Pulmonary artery endothelial cell (primary cell): ENCODE results near the gene HEY2. TPM values are rescaled to one million over a fixed set of nuclear protein-coding genes. Genes with fewer than 3 reads are reported as not detected.
"Not testable (repeated sequence)": the region's sequence is repeated elsewhere in the genome, so short reads cannot be mapped to it uniquely, and the experiment has no call there.

Source experiments
- DNase-seq: peaks from one replicate; pipeline ENCODE4 v3.0.0-alpha.2; 2011; ENCODE audit warnings: low read depth, low spot score
- total RNA-seq: library from RNA; depleted of rRNA; stranded (reverse); fragments of >200 nt; gene quantifications from 2 replicates; pipeline ENCODE4 v1.2.3, GENCODE V29; 2014

Gene HEY2
- total RNA-seq, 1 donor from 2014 or later = 2.8 TPM

DNA sequence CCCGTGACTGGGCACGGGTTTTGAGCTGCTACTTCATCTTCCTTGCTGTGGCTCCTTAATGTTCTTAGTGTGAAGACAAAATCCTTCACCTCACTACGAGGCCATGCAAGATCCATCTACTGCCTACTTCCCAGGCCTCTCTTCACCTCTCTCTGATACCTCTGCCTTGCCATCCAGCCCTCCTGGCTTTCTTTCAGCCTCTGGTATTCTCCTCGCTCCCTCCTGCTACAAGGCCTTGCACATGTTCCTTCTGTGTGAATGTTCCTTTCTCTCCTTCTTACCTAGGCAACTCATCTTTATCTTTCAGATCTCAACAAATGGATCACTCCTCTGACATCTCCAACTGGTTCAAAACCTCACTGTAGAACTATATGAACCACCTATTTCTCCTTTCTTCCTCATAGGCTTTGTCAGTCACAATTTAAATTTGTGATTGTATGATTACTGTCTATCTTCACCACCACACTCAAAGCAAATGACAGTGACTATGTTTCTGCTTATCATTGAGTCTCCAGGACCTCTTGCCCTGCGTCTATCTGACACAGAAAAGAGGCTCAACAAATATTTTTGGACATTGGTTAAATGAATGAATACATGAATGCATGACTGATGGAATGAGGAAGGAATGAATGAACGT, 19.8 kb downstream of the HEY2 start:
- no peak for DNase-seq

DNA sequence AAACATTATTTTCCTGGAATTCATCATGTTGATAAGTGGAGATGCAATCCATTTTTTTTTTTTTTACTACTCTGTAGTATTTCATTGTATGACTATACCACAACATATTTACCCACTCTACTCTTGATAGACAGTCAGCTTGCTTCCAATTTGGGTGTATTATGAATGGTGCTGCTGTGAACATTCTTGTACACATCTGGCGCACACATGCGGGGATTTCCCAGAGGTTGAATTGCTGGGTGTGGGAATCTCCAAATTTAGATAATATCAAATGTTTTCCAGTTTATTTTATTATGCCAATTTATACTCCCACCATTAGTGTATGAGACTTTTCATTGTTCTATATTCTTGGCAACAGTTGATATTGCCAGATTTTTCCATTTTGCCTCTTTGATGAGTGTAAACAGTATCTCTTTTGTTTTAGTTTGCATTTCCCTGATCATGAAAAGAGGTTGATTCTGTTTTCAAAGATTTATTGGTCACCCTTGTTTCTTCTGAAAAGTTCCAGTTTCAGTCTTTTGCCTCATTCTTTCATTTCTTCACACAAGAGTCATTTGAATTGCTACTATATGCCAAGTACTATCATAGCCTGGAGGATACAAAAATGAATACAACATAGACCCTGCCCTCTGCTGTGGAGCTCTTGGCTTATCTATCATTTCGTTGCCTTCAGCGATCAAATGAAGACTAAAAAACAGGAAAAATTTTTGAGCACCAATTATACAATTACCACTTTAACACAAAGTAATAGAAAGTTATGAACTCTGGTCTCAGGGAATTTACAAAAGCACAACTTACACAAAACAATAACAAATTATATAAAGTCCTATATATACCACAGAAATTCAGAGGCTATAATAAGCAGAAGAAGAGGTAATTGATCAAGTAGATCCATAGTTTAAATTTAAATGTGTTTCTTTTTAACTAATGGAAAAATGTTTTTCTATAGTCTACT, 24.2 kb downstream of the HEY2 start:
- no peak for DNase-seq

DNA sequence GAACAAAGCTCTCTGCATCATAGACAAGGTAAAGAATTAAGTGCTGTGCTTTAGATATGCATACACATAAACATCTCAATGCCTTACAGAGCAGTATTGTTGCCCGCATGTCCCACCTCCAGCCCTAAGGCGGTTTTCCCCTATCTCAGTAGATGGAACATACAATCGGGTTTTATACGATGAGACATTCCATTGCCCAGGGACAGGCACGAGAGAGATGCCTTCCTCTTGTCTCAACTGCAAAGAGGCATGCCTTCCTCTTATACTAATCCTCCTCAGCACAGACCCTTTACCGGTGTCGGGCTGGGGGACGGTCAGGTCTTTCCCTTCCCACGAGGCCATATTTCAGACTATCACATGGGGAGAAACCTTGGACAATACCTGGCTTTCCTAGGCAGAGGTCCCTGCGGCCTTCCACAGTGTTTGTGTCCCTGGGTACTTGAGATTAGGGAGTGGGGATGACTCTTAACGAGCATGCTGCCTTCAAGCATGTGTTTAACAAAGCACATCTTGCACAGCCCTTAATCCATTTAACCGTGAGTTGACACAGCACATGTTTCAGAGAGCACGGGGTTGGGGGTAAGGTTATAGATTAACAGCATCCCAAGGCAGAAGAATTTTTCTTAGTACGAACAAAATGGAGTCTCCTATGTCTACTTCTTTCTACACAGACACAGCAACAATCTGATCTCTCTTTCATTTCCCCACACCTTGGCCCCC, 26.8 kb downstream of the HEY2 start:
- not testable (repeated sequence) for DNase-seq

DNA sequence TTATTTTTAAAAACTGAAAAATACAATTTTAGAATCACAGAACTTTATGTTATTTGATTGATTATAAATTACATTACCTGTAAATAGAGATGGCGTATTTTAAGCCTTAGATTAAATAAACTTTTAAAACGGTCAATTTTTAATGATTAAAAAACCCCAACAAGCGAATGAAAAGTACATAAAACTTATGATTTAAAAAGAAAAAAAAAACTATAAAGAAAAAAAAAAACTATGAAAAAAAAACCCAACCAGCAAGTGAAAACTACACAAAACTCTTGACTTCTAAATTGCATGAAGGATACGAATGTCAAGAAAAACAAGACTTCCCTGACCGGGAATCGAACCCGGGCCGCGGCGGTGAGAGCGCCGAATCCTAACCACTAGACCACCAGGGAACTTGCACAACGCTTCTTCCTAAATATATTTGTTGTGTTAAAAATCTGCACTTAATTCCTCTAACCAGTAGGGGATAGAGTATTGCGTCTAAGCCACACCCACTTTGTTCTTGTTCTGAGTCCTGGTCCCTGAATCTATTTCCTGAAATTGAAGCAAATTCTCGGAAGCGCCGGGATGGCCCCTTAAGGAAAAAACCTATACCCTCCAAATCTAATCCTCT, 30.6 kb downstream of the HEY2 start:
- peak; percentile 80 for DNase-seq

DNA sequence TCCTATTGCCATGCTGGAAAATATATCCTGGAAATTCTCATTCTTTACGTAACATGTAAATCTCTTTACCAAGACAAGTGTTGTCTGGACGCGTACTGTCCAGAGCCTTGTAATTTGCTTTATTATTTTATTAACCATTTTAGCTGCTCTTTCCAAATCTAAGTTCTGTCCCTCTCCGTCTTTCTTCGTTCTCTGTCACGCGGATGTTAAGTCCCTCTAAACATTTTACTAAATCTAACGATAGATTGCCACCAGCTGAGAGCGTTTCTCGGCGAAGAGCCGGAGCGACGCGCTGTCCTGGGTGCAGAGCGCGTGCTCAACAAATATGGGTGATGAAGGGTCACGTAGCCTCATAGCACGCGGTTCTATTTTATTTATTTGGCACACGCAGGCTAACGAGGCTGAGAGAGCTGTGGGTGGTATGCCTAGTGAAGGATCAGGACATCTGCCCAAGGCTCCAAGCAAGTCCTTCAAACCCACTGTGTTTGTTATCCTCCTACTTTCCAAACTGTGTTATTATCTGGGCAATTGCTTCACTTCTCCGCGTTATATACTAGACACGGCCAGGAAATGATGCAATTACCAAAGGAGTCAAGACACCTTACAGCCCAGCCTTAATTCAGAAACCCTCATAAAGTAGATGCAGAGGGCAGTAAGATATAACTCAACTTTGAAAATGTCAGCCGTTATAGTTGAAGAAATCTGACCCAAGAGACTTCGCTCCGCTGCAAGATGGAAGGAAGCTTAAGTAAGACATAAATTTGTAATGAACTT, 31.3 kb downstream of the HEY2 start:
- DNase-seq = no peak

DNA sequence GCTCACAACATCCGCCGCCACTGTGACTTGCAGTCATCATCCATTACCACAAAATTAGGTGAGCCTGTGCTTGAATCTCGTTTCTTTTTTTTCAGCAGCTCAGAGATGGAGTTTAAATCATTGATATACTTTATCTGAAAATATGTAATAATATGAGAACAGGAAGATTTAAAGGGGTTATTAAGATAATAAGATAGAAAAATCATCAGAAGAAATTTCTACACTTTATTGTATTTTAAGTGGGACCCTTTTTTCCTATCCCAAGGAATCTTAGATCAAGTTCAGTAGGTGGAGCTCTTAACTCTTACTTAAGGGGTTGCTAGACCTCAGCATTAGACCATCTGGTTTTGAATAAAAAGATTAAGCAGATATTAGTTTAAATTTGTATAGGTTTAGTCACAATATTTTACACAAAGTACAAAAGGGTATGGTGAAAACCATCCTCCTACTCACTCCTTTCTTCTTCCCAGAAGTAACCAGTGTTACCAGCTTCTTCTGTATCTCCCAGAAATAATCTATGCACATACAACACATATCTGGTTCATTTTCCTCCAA, 32.0 kb downstream of the HEY2 start:
- no peak for DNase-seq

DNA sequence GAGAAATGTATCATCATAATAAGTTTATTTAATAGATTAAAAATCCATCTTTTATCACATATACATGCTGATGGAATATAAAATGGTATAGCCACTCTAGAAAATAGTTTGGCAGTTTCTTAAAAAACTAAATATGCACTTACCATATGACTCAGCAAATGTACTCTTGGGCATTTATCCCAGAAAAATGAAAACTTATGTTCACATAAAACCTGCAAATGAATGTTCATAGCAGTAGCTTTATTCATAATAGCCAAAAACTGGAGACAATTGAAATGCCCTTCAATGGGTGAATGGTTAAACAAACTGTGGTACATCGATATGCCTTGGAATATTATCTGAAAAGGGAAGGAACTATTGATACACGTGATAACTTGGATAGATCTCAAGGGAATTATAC, 34.9 kb downstream of the HEY2 start:
- DNase-seq = no peak

DNA sequence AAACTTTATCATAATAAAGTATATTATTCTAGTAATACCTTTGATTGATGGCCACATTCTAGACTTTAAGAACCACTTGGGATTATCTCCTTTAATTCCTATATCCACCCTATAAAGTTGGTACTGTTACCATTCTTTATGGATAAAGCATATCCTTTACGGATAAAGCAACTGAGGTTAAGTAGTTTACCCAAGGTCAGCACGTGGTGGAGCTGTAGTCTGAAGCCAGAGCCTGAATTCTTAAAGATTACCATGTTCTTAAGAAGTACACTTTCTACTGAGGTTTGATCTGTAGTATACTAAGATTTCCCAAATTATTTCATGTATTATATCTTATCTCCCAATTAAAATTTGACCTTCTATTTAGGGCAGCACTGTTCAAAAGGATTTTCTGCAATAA, 38.4 kb downstream of the HEY2 start:
- no peak for DNase-seq

DNA sequence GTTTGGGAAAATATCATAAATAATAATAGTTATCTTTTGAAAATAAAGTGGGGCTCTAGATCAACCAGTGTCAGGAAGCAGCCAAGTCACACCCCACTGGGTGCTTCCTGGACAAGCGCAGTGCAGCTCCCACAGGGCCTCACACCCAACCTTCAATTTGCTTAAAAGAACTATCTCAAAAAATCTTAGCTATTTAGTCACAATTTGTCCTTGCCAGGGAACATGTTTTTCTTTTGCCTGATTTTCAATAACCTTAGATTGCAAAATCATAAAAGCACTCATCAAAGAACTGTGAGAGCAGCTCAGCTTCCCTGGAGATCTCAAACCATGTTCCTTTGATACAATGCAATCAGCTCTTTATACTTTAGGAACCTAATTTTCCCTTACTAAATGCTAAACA, 39.7 kb downstream of the HEY2 start:
- no peak for DNase-seq

DNA sequence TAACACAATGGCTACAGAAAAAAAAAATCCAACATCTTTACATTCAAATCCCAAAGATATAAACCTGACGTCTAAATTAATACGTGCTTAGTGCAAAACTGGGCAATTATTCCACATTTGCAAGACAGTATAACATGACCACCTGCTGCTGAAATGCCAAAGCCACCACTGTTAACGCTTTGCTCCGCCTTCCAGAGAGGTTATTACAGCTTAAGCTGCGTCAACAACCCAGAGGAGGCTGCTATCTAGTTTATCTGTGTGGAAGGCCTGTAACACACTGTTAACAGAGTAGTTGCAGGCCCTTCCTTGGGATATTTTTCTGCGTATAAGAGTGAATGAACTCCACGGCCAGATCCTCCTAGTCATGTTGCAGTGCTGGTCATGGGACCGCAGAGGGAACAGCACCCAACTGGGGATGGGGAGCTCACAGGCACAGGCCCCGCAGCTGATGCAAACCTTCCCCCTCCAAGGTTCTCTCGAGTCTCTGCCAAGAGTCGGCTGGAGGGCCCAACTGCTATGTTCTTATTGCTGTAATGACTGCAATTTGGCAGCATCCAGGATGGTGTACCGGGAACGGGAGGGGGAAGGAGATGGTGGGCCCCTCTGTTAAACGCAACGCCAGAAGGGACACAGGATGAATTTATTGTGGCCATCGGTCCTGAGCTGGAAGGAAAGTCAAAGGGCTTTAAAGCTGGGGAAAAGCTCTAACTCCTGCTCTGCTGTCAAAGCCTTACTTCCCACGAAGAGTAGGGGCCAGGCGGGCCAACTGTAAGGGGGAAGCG, 40.3 kb downstream of the HEY2 start:
- DNase-seq = no peak

DNA sequence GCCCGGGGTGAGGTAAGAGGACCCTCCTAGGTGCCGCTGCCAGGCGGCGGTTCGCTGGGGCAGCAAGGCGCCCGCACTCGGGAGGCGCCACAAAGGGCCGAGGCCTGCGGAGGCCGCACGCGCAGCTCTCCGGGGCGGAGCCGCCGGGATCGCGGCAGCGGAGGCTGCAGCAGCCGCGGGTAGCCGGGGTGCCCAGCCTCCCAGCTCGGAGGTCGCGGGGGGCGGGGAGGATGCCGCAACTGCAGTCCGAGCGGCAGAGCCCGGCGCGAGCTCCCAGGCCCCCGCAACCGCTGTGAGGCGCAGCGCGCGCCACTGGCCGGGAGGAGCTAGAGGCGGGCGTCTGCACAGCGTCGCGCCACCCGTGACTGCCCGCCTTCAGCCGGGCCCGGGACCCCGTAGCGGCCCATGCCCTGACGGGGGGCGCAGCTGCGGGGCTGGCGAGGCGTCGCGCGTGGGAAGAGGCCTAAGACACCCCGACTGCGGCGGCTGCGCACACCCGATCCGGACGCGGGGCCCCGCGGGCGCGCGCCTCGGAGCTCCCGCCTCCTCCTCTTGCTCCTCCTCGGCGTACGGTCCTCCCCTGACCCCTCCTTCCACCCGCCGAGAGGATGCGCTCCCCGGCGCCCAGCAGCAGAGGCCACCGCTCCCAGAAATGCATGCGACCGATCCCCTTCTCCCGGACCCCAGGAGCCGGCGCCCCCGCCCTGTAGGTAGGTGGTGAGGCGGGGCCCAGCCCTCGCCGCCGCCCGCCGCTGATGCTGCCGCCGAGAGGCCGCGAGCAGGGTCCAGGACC, 41.1 kb downstream of the HEY2 start, which contains the start of gene NCOA7:
NCOA7 (plus strand) TSS at position 603 of the 793 bp plus-strand sequence. CDS start 24,395 bp downstream, outside the sequence.
- DNase-seq = no peak

DNA sequence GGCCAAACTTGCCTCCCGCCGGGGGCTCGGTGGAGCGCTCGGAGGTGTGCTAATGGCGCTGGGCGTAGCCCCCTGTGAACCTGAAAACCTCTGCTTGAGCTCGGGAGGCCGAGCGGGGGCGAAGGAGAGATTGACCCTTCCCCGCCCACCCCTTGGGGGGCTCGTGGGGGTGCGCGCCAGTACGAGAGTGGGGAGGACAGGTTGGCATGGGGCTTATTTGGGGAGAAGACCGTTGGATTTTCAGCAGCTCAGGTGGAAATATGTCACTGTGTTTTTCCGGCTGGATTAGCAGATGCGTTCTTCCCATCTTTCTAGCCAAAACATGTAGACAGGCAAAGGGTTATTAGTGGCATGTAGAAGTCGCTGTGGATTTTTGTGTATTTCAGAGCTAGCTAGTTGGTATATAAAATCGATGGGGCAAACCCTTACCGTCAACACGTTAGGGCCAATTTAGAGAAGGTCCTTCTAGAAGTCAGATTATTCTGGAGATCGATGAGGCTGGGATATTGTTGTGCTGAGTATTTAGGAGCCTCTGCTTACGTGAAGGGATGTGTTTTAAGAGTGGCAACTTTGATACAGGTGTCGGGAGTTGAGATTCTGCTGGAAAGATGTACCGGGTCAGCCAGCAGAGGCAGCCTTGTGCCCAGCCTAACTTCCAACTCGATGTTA, 41.9 kb downstream of the HEY2 start:
- no peak for DNase-seq

DNA sequence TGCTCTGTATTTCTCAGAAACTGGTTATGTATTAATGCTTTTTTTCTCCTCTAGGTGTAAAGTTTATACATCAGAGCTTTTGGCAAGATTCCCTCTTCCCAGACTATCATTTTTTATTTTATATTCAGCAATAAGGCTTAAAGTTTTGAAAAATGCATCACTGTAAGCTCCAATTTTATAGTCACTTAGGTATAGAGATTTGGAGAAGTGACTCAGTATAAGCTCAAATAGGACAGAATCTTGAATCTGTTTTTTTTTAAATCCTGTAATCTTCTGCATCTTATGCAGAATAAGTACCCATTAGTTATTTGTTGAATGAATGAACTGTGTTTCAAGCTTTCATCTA, 42.4 kb downstream of the HEY2 start:
- DNase-seq = no peak

DNA sequence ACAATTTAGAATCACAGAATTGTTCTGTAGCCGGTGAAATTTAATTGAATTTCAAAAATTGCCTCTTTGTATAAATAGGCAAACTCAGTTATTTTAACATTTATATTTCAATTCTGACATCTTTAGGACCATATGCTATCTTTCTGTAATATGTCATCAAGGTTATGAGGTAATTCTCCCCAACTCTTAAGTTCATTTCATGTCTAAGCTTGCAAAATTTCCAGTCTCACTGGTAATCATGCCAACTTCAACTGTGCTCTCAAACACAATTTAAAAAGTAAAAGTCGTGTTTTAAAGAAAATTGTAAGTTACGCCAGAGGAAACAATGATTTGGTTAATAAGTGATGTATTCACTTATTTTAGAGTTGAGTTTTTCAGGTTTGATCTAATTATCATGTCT, 42.7 kb downstream of the HEY2 start:
- DNase-seq = no peak

DNA sequence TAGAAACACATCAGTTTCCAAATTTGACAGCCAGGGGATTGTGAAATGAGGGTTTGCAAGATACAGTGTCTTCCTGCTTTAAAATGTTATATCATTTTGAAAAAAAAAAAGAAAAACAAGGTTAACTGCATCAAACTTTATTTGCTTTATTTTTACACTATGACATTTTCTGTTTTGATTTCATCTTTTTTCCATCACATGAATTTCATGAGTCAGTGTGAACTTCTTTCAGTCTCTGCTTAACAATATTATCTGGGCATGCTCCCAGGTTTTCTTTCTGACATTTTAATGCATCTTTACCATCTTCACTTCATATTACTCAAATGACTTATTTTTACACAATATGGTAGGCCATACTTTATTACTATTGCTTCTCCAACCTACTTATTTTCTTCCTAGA, 43.2 kb downstream of the HEY2 start:
- DNase-seq = no peak

DNA sequence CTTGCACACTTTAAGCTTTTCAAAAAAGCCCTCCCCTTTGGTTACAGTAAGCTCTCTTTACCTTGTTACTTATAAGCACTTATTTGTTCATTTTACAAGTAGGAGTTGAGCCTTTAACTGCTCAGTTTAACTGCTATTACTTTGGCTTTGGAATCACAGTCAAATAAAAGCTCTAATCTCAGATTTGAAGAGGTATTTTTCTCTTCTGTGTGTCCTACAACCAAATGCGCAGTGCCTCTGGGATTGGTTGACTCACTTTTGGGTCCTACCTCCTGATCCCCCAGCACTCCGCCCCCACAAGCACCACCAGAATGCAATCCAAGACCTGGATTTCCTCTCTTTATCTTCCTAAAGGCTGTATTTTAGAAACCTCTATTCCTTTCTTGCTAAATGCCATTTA, 43.8 kb downstream of the HEY2 start:
- DNase-seq = no peak

DNA sequence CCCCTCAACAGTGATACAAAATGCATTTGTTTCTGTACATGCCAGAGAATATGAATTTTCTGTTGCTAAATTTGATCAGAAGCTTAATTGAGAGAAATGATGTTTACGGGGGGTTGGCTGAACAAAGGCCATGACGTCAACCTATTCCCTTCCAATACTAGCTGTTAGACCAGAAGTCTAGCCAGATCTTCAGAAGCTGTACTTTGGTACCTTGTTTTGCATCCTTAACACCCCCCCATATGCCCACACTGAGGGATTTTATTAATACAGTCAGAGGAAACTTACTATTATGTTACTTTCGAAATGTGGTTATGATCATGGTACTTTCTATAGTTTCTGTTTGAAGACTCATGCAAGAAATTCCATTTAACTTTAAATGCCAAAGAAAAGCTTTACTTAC, 44.4 kb downstream of the HEY2 start:
- DNase-seq = no peak

DNA sequence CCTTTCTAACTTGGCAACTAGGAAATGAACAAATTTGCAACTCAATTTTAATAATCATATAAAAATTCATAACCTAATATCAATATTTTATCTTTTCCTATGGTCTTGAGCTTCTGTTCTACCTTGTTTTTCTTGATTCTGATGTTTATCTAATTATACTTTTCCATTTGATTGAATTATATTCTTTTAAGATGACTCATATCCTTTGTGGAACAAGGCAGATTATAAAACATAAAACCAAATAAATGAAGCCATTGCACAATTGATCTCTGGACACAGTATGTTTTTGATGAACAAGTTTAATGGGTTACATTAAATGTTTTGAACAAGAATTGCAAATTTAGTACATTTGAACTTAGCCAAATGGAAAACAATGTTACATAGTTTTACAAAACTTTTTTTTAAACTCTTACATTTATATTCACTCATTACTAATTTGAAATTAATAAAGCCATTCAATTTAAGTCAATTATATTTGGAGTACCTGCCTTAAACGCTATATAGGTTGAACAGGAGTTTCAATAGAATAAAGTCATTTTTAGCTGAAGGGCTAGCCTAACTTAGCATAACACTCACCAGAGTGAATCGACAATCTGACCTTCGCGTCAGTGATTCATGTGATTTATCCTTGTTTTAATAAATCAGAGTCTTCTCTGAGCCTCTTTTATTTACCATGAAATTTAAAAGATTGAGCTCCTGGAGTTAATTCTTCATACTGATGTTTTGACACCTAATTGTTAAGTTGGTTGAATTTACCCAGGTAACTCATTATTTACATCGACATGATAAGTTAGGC, 45.1 kb downstream of the HEY2 start:
- no peak for DNase-seq
